A549 (cell line): Measurements from ENCODE around the gene ATP10A. TPM values are rescaled to one million over a fixed set of nuclear protein-coding genes. Genes with fewer than 3 reads are reported as not detected.

Experiments used
- ATAC-seq, 2 experiments: fragments of 200-7000 bp in 1 of 2; fragments of >200 bp in 1 of 2; cut with Nextera tagmentation in 1 of 2; cut with Tn5 transposase in 1 of 2; 3 replicates each; pipeline versions ENCODE4 v1.8.0 to v1.9.1; 2018 to 2020; ENCODE audit warnings: mild to moderate bottlenecking in 1 of 2, moderate library complexity in 1 of 2
- CTCF ChIA-PET: fragments of 300-600 bp; sonication (Branson Sonifier 250); formaldehyde crosslinking; extraction: SDS; loops from one replicate; lab custom pipeline; 2021; ENCODE audit warnings: antibody characterized with exemption, inconsistent platforms; lab: Yijun Ruan, JAX
- POLR2A ChIA-PET: fragments of 350-600 bp; formaldehyde crosslinking; extraction: SDS; loops from one replicate; lab custom pipeline; 2021; ENCODE audit warnings: antibody characterized with exemption, inconsistent platforms; lab: Yijun Ruan, JAX
- DNase-seq, 2 experiments: peaks; one replicate each; pipeline versions ENCODE4 v3.0.0 to v3.0.0-alpha.2; 2011 to 2016; ENCODE audit warnings: low read depth in 1 of 2, low spot score in 1 of 2
- FAIRE-seq: peaks from 2 replicates; lab custom pipeline; 2011; peaks lifted over from hg19 to GRCh38; lab: Jason Lieb, UNC
- H3K27ac ChIP-seq, 2 experiments: fragments of >200 bp; sonication (Bioruptor Twin); formaldehyde crosslinking; 3 replicates each; pipeline ENCODE4 v1.5.1; 2016 to 2017
- H3K4me1 ChIP-seq: fragments of >200 bp; sonication (Bioruptor Twin); formaldehyde crosslinking; 3 replicates; pipeline ENCODE4 v1.6.1; 2016
- H3K4me2 ChIP-seq: fragments of >200 bp; sonication (Bioruptor Twin); formaldehyde crosslinking; 3 replicates; pipeline ENCODE4 v1.6.1; 2016
- H3K4me3 ChIP-seq: fragments of >200 bp; sonication (Bioruptor Twin); formaldehyde crosslinking; 3 replicates; pipeline ENCODE4 v1.5.1; 2016
- H3K9me3 ChIP-seq: fragments of >200 bp; sonication (Bioruptor Twin); formaldehyde crosslinking; 3 replicates; pipeline ENCODE4 v1.6.1; 2016
- CHD2 ChIP-seq: fragments of 150-350 bp; IDR thresholded peaks from 2 replicates; pipeline ENCODE4 v1.6.1; 2014; ENCODE audit warnings: low read length; ENCODE audit not compliant: partially characterized antibody
- CTCF ChIP-seq: fragments of >200 bp; sonication (Bioruptor Twin); formaldehyde crosslinking; IDR thresholded peaks from 3 replicates; pipeline ENCODE4 v1.5.1; 2016
- E2F6 ChIP-seq: IDR thresholded peaks from 2 replicates; pipeline ENCODE4 v1.6.1; 2012; ENCODE audit warnings: low read depth, borderline replicate concordance
- EHMT2 ChIP-seq: fragments of 200-600 bp; sonication (generic); IDR thresholded peaks from 2 replicates; pipeline ENCODE4 v1.6.1; 2016; ENCODE audit warnings: antibody characterized with exemption, low read depth, mild to moderate bottlenecking, moderate library complexity
- EP300 ChIP-seq, 2 experiments: fragments of >200 bp; sonication (Bioruptor Twin); formaldehyde crosslinking; IDR thresholded peaks; 2 replicates in 1 of 2; 3 replicates in 1 of 2; pipeline ENCODE4 v1.6.1; 2016 to 2017
- FOSB ChIP-seq: fragments of 250-450 bp; sonication (Bioruptor Pico); IDR thresholded peaks from 2 replicates; pipeline ENCODE4 v1.5.0; 2020; ENCODE audit warnings: mild to moderate bottlenecking, moderate library complexity
- FOSL2 ChIP-seq, 2 experiments: fragments of 450-650 bp in 1 of 2; fragments of >200 bp in 1 of 2; sonication (Bioruptor Twin) in 1 of 2; formaldehyde crosslinking; IDR thresholded peaks; 2 replicates each; pipeline versions ENCODE4 v1.5.0 to v1.6.1; 2016 to 2020; ENCODE audit warnings: mild to moderate bottlenecking in 1 of 2, moderate library complexity in 1 of 2
- HEYL ChIP-seq: fragments of 250-450 bp; sonication (Bioruptor Pico); IDR thresholded peaks from 2 replicates; pipeline ENCODE4 v1.8.0; 2021; ENCODE audit warnings: mild to moderate bottlenecking, moderate library complexity
- KDM1A ChIP-seq: fragments of 200-600 bp; sonication (generic); IDR thresholded peaks from 2 replicates; pipeline ENCODE4 v1.6.1; 2016; ENCODE audit warnings: low read depth, mild to moderate bottlenecking
- KDM5A ChIP-seq: fragments of 200-600 bp; sonication (generic); IDR thresholded peaks from 2 replicates; pipeline ENCODE4 v1.6.1; 2016; ENCODE audit warnings: antibody characterized with exemption, mild to moderate bottlenecking
- MAZ ChIP-seq: fragments of 150-350 bp; IDR thresholded peaks from 2 replicates; pipeline ENCODE4 v1.6.1; 2014; ENCODE audit warnings: antibody characterized with exemption, low read depth, low read length, borderline replicate concordance
- NFE2L2 ChIP-seq: fragments of 150-350 bp; conservative IDR thresholded peaks from 2 replicates; pipeline ENCODE4 v1.6.1; 2014; ENCODE audit warnings: low read length
- POLR2AphosphoS2 ChIP-seq: conservative IDR thresholded peaks from 2 replicates; pipeline ENCODE4 v1.6.1; 2012; ENCODE audit warnings: low read length, improper control_type of control experiment, inconsistent platforms
- RARB ChIP-seq: fragments of 250-450 bp; sonication (Bioruptor Pico); IDR thresholded peaks from 2 replicates; pipeline ENCODE4 v1.8.0; 2021; ENCODE audit warnings: mild to moderate bottlenecking, moderate library complexity
- RCOR1 ChIP-seq: fragments of 150-350 bp; IDR thresholded peaks from 2 replicates; pipeline ENCODE4 v1.6.1; 2014; ENCODE audit warnings: antibody characterized with exemption, low read length, low read depth
- REST ChIP-seq: fragments of 200-600 bp; sonication (generic); IDR thresholded peaks from 2 replicates; pipeline ENCODE4 v1.6.1; 2016; ENCODE audit warnings: antibody characterized with exemption, mild to moderate bottlenecking, moderate library complexity
- RNF2 ChIP-seq: fragments of 200-600 bp; sonication (generic); IDR thresholded peaks from 2 replicates; pipeline ENCODE4 v1.6.1; 2016; ENCODE audit warnings: low read depth, mild to moderate bottlenecking, antibody characterized with exemption, moderate library complexity, borderline replicate concordance
- TFCP2L1 ChIP-seq: fragments of 250-450 bp; sonication (Bioruptor Pico); IDR thresholded peaks from 2 replicates; pipeline ENCODE4 v1.5.0; 2021; ENCODE audit warnings: mild to moderate bottlenecking
- TP53 ChIP-seq: fragments of 250-450 bp; sonication (Bioruptor Pico); IDR thresholded peaks from 2 replicates; pipeline ENCODE4 v1.5.0; 2021; ENCODE audit warnings: mild to moderate bottlenecking, moderate library complexity
- ZC3H11A ChIP-seq: fragments of 450-650 bp; IDR thresholded peaks from 2 replicates; pipeline ENCODE4 v1.6.1; 2014; ENCODE audit warnings: antibody characterized with exemption, mild to moderate bottlenecking
- WGBS: methylation state at CpG from one replicate; pipeline ENCODE4 v1.1.6; 2017; ENCODE audit errors: missing lambda C conversion rate; 5-methylcytosine and 5-hydroxymethylcytosine counted together
- polyA plus RNA-seq, 4 experiments: library from polyadenylated mRNA; depleted of rRNA in 3 of 4; stranded (reverse); fragments of >200 nt; fragmentation: RNase III in 1 of 4; extraction: RNeasy Plus Mini Kit Qiagen cat#74134 plus additional on column Dnase treatment in 1 of 4; gene quantifications; 2 replicates in 3 of 4; 3 replicates in 1 of 4; pipeline ENCODE4 v1.2.3, GENCODE V29; 2011 to 2017

Gene ATP10A
- polyA plus RNA-seq, 2 of the 4 experiments (the other 2 are of a cell fraction), result 5.9 to 7.6 TPM

GRCh38 chr15:25848325-25848724 lies 14.8 kb downstream of the ATP10A start:
- FAIRE-seq (no peak), DNase-seq (no peak), ATAC-seq (no peak)
- WGBS, result 89% methylated on average over 8 of the region's 8 CpGs
- Histone ChIP-seq H3K27ac (peak overlapping the region in 1 of 2 experiments; percentile 98; a peak in 3 of 6 replicates), H3K4me1 (peaks cover 66% of the 10 kb centered on the region), H3K4me2 (peak overlapping the region; percentile 100), H3K4me3 (no peak overlapping the region), H3K9me3 (no peaks in the 10 kb centered on the region)
- POLR2A ChIA-PET, result interaction anchor here (0.6 to 1.3 kb wide), 2 partner anchors 86 to 491 kb away, joined by 3 to 4 read pairs; no protein-coding TSS in a partner anchor
- no peak for TF ChIP-seq NFE2L2
- no peak for TF ChIP-seq EHMT2
- TF ChIP-seq FOSB, result no peak
- TF ChIP-seq E2F6, result no peak
- TF ChIP-seq TP53 (CRISPR knock-in tag), result no peak
- no peak for TF ChIP-seq POLR2AphosphoS2
- TF ChIP-seq CHD2, result no peak
- TF ChIP-seq KDM1A, result no peak
- no peak for TF ChIP-seq EP300 (IDR thresholded peaks at IDR 0.05)
- no peak for TF ChIP-seq RARB (CRISPR knock-in tag)
- CTCF ChIA-PET, result interaction anchor here (0.9 to 2.6 kb wide), 3 partner anchors 63 to 85 kb away, joined by 3 to 10 read pairs (median 4); no protein-coding TSS in a partner anchor

DNA sequence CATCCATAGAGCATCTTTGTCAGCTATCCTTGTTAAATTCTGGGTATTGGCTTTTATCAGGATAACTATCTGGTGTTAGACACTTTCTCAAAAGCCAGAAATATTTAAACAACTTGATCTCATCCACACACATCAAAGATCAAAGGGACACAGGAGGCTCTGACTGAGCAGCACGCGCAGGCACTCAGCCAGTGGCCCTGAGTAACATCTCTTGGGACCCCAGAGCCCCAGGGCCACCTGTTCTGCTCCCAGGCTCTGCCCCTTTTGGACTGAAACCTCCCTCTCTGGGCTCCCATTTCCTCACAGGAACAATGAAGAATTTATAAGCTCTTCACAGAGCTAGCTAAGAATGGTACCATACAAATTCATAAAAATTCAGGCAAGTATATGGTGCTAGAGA lies 16.1 kb downstream of the ATP10A start:
- DNase-seq (no peak), ATAC-seq (no peak), FAIRE-seq (no peak)
- 0 out of 3 replicates have a peak overlapping the region, but pooled peaks have one; percentile 10 for H3K4me2 ChIP-seq
- POLR2A ChIA-PET, result no interaction called here
- TF ChIP-seq KDM1A (no peak), RCOR1 (no peak), HEYL (CRISPR knock-in tag) (no peak), CTCF (no peak), MAZ (no peak), REST (no peak), FOSB (no peak), TFCP2L1 (CRISPR knock-in tag) (no peak), ZC3H11A (no peak), POLR2AphosphoS2 (no peak), RARB (CRISPR knock-in tag) (no peak), KDM5A (no peak), RNF2 (no peak), FOSL2 (IDR thresholded peaks at IDR 0.05) (no peak), FOSL2 (CRISPR knock-in tag; IDR thresholded peaks at IDR 0.05) (no peak)
- peak overlapping the region in 1 of 2 experiments; percentile 61; a peak in 1 of 6 replicates for H3K27ac ChIP-seq
- no peaks in the 10 kb centered on the region for H3K9me3 ChIP-seq
- CTCF ChIA-PET, result interaction anchor here (0.6 to 1.0 kb wide), 5 partner anchors 47 to 86 kb away, joined by 3 to 5 read pairs (median 3); no protein-coding TSS in a partner anchor
- peaks cover 53% of the 10 kb centered on the region for H3K4me1 ChIP-seq
- 88% methylated on average over 2 of the region's 2 CpGs for WGBS
- no peak overlapping the region for H3K4me3 ChIP-seq
